ENCODE results near the gene TTLL5.
A peak's percentile ranks its signal among the peaks of the same experiment; 100 is the strongest.

TTLL5 gene, protein sequence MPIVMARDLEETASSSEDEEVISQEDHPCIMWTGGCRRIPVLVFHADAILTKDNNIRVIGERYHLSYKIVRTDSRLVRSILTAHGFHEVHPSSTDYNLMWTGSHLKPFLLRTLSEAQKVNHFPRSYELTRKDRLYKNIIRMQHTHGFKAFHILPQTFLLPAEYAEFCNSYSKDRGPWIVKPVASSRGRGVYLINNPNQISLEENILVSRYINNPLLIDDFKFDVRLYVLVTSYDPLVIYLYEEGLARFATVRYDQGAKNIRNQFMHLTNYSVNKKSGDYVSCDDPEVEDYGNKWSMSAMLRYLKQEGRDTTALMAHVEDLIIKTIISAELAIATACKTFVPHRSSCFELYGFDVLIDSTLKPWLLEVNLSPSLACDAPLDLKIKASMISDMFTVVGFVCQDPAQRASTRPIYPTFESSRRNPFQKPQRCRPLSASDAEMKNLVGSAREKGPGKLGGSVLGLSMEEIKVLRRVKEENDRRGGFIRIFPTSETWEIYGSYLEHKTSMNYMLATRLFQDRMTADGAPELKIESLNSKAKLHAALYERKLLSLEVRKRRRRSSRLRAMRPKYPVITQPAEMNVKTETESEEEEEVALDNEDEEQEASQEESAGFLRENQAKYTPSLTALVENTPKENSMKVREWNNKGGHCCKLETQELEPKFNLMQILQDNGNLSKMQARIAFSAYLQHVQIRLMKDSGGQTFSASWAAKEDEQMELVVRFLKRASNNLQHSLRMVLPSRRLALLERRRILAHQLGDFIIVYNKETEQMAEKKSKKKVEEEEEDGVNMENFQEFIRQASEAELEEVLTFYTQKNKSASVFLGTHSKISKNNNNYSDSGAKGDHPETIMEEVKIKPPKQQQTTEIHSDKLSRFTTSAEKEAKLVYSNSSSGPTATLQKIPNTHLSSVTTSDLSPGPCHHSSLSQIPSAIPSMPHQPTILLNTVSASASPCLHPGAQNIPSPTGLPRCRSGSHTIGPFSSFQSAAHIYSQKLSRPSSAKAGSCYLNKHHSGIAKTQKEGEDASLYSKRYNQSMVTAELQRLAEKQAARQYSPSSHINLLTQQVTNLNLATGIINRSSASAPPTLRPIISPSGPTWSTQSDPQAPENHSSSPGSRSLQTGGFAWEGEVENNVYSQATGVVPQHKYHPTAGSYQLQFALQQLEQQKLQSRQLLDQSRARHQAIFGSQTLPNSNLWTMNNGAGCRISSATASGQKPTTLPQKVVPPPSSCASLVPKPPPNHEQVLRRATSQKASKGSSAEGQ (N-terminal part only)

GRCh38 chr14:75660630-75661498, at the start of gene TTLL5, which contains the start of gene ERG28:
TSS of gene TTLL5 (plus strand) at chr14:75661246. CDS start at chr14:75663150, 1,904 bp downstream.
TSS of gene ERG28 (minus strand) at chr14:75660876. CDS start at chr14:75657502, 3,374 bp downstream.
- DNase-seq = peak; percentile 96

DNA sequence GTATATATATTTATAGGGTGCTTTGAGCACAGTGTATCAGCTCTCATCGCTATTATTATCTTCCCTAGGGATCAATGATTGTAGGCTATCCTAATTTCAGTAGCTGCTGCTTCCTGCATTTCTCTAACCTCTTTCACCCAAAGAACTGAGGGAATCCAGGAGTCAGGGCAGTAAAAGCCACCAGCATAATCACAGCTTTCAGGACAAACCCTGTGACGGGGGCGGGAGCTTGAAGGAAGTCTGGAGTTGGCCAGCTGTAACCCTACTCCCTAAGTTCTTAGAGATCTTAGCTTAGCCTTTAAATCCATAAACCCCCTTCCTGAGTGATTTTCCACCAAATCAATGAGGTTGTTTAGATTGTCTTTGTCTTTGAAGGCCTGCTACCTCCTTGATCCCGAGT, 48.9 kb upstream of the TTLL5 start:
- no peak for DNase-seq

- no peak for DNase-seq
Measured at GRCh38 chr14:75614179-75614578, 46.9 kb upstream of the TTLL5 start.

DNA sequence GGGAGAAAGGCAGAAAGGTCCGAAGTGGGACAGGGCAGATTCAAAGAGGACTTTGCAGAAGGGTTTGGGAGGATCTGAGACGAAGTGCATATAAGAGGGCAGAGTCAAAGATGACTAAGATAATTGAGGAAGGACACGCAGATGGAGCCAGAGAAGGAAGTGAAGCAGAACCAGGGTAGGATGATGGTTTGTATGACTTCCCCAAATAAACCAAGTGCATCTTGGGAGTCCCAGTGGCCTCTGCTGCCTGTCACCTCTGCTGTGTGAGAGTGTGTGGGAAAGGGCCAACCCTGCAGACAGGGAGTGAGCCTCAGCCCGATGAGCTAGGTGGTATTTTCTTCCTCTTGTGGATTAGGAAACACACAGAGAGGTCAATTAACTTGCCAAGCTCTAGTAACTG, 45.8 kb upstream of the TTLL5 start:
- DNase-seq = no peak

GRCh38 chr14:75619548-75619947, 41.5 kb upstream of the TTLL5 start:
- DNase-seq = no peak

- DNase-seq = no peak
Measured at GRCh38 chr14:75625034-75625433, 36.0 kb upstream of the TTLL5 start.

DNA sequence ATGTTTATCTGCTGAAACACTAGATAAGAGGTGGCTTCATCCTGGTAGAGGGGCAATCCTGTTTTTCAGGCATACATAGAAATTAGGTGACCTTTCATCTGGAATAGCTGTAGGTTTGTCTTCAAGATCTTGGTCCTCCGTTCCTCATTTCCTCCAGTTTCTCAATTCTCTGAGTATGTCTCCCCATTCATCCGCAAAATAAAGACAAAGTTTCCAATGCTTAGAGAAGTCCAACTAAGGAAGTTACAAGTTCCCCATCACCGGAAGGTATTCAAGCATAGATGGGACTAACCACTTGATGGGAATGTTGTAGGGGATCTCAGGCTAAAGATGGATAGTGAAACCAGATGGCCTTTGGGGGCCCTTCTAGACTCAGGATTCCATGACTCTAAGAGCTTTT, 34.6 kb upstream of the TTLL5 start:
- no peak for DNase-seq

- DNase-seq = no peak
Measured at GRCh38 chr14:75626863-75627262, 34.2 kb upstream of the TTLL5 start.

DNA sequence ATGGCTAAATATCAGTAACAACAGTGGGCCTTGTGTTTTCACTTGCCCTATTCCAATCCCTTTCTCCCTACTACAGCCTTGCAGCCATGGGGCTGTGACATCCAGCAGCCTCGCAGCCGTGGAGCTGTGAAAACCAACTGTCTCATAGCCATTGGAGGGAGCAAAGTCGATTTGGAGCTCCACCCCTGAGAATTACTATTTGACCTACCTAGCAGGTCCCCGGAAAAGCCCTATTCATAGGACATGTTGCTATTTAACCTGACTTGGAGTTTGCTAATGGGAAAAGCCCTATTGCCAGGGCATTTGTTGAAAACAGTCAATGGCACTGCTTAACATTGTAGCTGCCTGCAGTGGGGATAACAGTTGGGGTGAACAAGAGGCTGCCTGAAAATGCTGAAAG, 33.6 kb upstream of the TTLL5 start:
- DNase-seq = no peak

DNA sequence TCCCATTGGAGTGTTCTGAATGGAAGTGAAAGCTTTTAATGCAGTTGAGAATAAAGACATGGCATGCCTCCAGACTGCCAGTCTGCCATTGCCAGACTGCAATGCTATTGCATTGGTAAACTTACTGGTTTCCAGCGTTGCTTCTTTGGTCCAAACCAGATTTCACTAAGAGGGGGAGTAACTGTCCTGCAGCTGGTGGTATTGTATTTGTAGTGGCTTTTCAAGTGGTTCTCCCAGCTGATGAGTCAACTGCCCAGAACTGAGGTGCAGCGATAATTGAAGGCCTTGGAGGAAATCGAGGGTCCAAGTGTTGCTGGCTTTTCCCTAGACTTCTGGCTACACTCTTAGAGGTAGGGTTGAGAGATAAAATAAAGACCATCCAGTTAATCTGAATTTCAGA, 32.2 kb upstream of the TTLL5 start:
- DNase-seq = no peak

- DNase-seq = no peak
Measured at GRCh38 chr14:75630695-75631452, 30.2 kb upstream of the TTLL5 start.

GRCh38 chr14:75631453-75631831, 29.6 kb upstream of the TTLL5 start:
- DNase-seq = no peak

DNA sequence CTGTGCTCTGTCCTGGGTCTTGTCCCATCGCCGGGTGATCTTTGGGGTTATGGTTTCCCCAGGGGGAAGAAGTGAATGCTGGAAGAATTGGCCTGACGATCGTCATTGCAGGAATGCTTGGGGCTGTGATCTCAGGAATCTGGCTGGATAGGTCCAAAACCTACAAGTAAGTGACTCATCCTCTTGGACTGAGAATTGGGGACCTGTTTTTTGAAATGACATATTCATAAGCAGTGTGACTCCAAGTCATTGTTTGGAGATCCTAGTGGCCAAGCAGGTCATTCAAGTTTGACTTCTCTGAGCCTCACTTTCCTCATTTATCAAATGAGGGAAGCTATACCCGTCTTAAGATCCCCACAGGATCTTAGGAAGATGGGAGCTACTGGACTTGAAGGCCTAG, 26.2 kb upstream of the TTLL5 start:
- no peak for DNase-seq

DNA sequence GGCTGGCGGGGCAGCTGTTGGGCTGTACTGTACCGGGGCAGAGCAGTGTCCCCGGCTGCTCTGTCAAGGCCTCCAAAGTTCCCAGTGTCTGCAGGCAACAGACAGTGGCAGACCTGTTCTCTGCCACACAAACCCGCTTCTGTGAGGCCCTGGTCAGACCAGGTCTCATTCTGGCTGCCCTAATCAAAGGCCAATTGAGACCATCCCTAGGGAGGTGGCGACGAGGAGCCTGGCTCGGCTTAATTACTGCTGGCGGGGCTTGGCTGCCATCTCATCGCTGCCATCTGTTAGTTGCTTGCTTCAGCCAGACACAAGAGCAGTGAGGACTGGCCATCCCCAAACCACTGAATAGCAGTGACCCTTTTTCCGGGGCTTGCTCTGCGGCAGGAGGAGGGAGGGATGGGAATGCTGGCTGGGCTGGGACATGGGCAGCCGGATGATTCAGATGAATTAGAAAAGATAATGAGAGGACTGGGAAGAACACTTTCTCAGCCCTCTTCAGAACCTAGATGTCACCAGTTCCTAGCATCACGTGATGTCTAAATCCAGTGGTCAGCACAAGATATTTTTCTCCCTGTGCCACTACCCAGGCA, 24.9 kb upstream of the TTLL5 start:
- no peak for DNase-seq

DNA sequence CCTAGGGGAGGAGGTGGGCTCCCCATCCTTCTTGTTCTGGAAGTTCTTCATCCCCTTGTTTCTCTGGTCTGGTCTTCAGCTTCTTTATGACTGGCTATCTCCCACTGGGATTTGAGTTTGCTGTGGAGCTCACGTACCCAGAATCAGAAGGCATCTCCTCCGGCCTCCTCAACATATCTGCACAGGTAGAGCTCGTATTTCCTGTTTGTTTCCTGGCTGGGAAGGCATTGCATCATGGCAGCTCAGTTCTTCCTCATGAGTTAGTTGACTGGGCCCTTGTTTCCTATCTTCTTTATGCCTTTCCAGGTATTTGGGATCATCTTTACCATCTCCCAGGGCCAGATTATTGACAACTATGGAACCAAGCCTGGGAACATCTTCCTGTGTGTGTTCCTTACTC, 20.2 kb upstream of the TTLL5 start:
- DNase-seq = no peak

DNA sequence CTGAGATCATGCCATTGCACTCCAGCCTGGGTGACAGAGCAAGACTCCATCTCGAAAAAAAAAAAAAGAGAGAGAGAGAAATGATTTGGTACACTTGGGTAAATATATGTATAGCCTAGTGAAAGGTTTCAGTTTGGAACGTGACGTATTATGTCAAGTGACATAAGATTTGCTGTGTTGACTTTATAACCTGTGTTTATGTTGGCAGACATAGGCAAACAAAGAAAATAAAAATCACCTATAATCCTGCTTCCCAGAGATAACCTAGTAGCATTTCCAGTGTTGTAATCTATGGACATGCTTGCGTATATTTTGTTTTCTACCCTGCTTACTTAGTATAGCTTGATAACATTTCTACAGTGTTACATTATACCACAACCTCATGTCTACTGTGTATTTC, 17.1 kb upstream of the TTLL5 start:
- no peak for DNase-seq

DNA sequence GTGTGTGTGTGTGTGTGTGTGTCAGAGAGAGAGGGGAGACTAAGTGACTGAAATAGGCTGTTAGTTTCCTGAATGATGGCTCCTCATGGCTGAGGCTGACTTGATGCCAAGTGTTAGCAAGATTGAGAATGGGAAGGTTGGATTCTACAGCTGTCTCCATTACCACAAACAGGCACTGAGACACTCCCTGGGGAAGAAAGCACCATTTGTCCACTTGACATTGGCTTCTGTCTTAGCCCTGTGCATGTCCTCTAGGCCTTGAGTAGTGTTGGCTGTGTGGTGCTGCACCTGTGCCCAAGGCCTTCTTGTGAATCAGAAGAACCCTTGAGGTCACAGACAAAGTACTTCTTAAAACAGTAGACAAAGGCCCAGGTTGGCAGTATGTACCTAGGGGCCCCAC, 16.0 kb upstream of the TTLL5 start:
- no peak for DNase-seq

DNA sequence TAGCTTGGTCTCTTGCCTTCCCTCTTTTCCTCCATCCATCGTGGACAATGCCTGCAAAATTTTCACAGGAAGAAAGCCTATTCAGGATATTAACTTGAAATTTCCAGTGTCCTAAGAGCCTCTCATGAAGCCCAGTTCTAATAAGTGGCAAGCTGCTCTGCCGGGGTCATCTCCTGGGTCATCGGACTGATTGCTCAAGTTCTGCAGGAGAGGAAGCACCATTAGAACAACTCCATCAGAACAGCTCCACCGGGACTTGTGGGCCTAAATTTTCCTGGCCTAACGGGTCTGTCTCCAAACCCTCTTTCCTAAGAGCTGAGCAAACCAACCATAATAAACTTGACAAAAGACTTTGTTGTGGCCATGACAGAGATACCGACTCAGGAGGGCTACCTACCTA, 14.3 kb upstream of the TTLL5 start:
- DNase-seq = no peak

GRCh38 chr14:75647640-75648039, 13.4 kb upstream of the TTLL5 start:
- no peak for DNase-seq

DNA sequence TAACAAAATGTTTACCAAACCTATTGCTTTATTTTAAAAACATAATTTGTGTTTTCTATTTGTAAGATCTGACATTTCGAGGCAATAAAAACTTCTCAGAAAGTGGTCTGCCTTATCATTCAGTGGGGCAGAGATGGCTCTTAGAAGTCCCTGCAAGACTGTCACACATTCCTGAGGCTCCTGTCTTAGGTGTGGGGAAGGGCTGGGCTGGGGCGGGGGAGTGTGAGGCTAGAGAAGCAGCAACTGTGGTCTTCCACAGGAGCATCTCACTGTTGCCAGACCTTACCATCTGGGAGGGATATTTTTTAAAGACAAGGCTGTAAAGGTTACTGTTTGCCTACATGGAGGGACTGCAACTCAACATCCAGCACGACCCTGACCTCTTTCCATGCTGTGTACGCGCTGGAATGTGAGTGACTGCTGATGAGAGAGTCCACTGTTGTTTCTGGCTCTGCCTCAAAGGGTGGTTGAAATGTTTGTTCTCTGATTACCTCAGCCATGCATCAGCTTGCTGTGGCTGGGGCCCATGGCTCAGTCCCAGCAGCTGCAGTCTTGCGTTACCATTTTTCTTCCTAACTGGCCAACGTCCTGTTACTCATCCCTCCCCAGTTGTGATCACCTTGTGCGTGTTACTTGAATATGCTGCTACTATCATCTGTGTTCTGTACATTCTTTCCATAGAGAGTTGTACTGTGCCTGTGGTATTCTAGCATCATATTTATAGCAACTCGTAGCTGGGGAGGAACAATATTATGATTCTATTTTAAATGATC, 12.8 kb upstream of the TTLL5 start:
- no peak for DNase-seq

Data from activated naive CD4-positive, alpha-beta T cell treated with anti-CD3 and anti-CD28 coated beads, Interleukin-2, amount 50 U/mL, for 16 hours (primary cell).